IgD-negative memory B cell (primary cell): ENCODE measurements around the gene RPL15. TPM values are rescaled to one million over a fixed set of nuclear protein-coding genes. Genes with fewer than 3 reads are reported as not detected.

ENCODE experiments used
- H3K27ac Mint-ChIP-seq, 3 donors: one replicate each; pipeline ENCODE4 v1.8.0; 2020 to 2022; ENCODE audit warnings: mild to moderate bottlenecking in 3 of 3, mixed read lengths in 3 of 3, moderate library complexity in 1 of 3
- H3K27me3 Mint-ChIP-seq: one replicate; pipeline ENCODE4 v1.8.0; 2021; ENCODE audit warnings: mixed read lengths
- H3K36me3 Mint-ChIP-seq: one replicate; pipeline ENCODE4 v1.8.0; 2020; ENCODE audit warnings: mild to moderate bottlenecking, mixed read lengths
- H3K4me1 Mint-ChIP-seq, 3 donors: one replicate each; pipeline ENCODE4 v1.8.0; 2020 to 2022; ENCODE audit warnings: mixed read lengths in 3 of 3, mild to moderate bottlenecking in 1 of 3
- H3K4me3 Mint-ChIP-seq, 4 donors: one replicate each; pipeline ENCODE4 v1.8.0; 2020 to 2022; ENCODE audit warnings: mild to moderate bottlenecking in 4 of 4, mixed read lengths in 4 of 4, moderate library complexity in 3 of 4
- H3K9me3 Mint-ChIP-seq, 3 donors: one replicate each; pipeline ENCODE4 v1.8.0; 2020 to 2021; ENCODE audit warnings: mixed read lengths in 3 of 3, mild to moderate bottlenecking in 1 of 3
- polyA plus RNA-seq: library from polyadenylated mRNA; unstranded; fragments of 300-500 nt; fragmentation: Illumina TruSeq; gene quantifications from one replicate; pipeline ENCODE4 v1.2.3, GENCODE V29; 2021

The RPL15 gene
- polyA plus RNA-seq, 1 donor from 2014 or later, result 4,864 TPM

- Mint-ChIP-seq H3K36me3 (peaks cover 8% of the 10 kb centered on the region), H3K4me1 (peaks cover 46 to 60% (median 57%) of the 10 kb centered on the region in 3 donors), H3K9me3 (no peaks in the 10 kb centered on the region), H3K27ac (peak overlapping the region; percentile 73 to 80 (median 75)), H3K27me3 (no peaks in the 10 kb centered on the region), H3K4me3 (peak overlapping the region; percentile 16 to 89 (median 63))
Observed at GRCh38 chr3:23952646-23953045, 35.7 kb downstream of the RPL15 start.

GRCh38 chr3:23953523-23953922 lies 36.6 kb downstream of the RPL15 start:
- no peaks in the 10 kb centered on the region for H3K27me3 Mint-ChIP-seq
- peak overlapping the region in 1 of 3 donors; percentile 23 for H3K27ac Mint-ChIP-seq
- H3K36me3 Mint-ChIP-seq, result peaks cover 8% of the 10 kb centered on the region
- H3K9me3 Mint-ChIP-seq, result no peaks in the 10 kb centered on the region
- peak overlapping the region in 2 of 4 donors; percentile 14 to 15 for H3K4me3 Mint-ChIP-seq
- peaks cover 48 to 58% (median 55%) of the 10 kb centered on the region in 3 donors for H3K4me1 Mint-ChIP-seq

- Mint-ChIP-seq H3K4me3 (peak overlapping the region in 1 of 4 donors; percentile 48), H3K4me1 (peaks cover 48 to 55% (median 52%) of the 10 kb centered on the region in 3 donors), H3K9me3 (no peaks in the 10 kb centered on the region), H3K27ac (no peak overlapping the region), H3K36me3 (peaks cover 8% of the 10 kb centered on the region), H3K27me3 (no peaks in the 10 kb centered on the region)
Observed at GRCh38 chr3:23954144-23954543, 37.2 kb downstream of the RPL15 start.

- Mint-ChIP-seq H3K27ac (no peak overlapping the region), H3K4me1 (peaks cover 34 to 42% (median 35%) of the 10 kb centered on the region in 3 donors), H3K9me3 (no peaks in the 10 kb centered on the region), H3K4me3 (peak overlapping the region in 1 of 4 donors; percentile 18), H3K27me3 (no peaks in the 10 kb centered on the region), H3K36me3 (peaks cover 8% of the 10 kb centered on the region)
Observed at GRCh38 chr3:23956701-23957100, 39.8 kb downstream of the RPL15 start.

GRCh38 chr3:23959135-23959900 lies 42.4 kb downstream of the RPL15 start:
- Mint-ChIP-seq H3K36me3 (peaks cover 8% of the 10 kb centered on the region), H3K4me1 (peaks cover 18 to 33% (median 18%) of the 10 kb centered on the region in 3 donors), H3K27me3 (no peaks in the 10 kb centered on the region)

GRCh38 chr3:23960649-23961048 lies 43.7 kb downstream of the RPL15 start:
- Mint-ChIP-seq H3K4me3 (no peak overlapping the region), H3K9me3 (no peaks in the 10 kb centered on the region), H3K27me3 (no peaks in the 10 kb centered on the region), H3K27ac (peak overlapping the region in 1 of 3 donors; percentile 14), H3K36me3 (peaks cover 4% of the 10 kb centered on the region), H3K4me1 (peaks cover 14 to 30% (median 18%) of the 10 kb centered on the region in 3 donors)

More at GRCh38 chr3:23959135-23959900, 42.4 kb downstream of the RPL15 start:
- no peaks in the 10 kb centered on the region for H3K9me3 Mint-ChIP-seq
- no peak overlapping the region for H3K4me3 Mint-ChIP-seq
- H3K27ac Mint-ChIP-seq, result peak overlapping the region in 2 of 3 donors; percentile 6 to 19

GRCh38 chr3:23961066-23961465 lies 44.1 kb downstream of the RPL15 start:
- H3K9me3 Mint-ChIP-seq, result no peaks in the 10 kb centered on the region
- peaks cover 11 to 26% (median 18%) of the 10 kb centered on the region in 3 donors for H3K4me1 Mint-ChIP-seq
- H3K4me3 Mint-ChIP-seq, result no peak overlapping the region
- H3K27ac Mint-ChIP-seq, result peak overlapping the region in 1 of 3 donors; percentile 14
- H3K36me3 Mint-ChIP-seq, result peaks cover 5% of the 10 kb centered on the region
- H3K27me3 Mint-ChIP-seq, result no peaks in the 10 kb centered on the region

- H3K36me3 Mint-ChIP-seq, result peaks cover 8% of the 10 kb centered on the region
- H3K9me3 Mint-ChIP-seq, result no peaks in the 10 kb centered on the region
- H3K27ac Mint-ChIP-seq, result peak overlapping the region in 2 of 3 donors; percentile 40 to 67
- H3K4me1 Mint-ChIP-seq, result peaks cover 11 to 19% (median 16%) of the 10 kb centered on the region in 3 donors
- H3K27me3 Mint-ChIP-seq, result no peaks in the 10 kb centered on the region
- H3K4me3 Mint-ChIP-seq, result no peak overlapping the region
Observed at GRCh38 chr3:23961913-23962312, 45.0 kb downstream of the RPL15 start.

- H3K4me1 Mint-ChIP-seq, result peaks cover under 1 to 14% (median 9%) of the 10 kb centered on the region in 3 donors
- no peaks in the 10 kb centered on the region for H3K9me3 Mint-ChIP-seq
Observed at GRCh38 chr3:23964537-23965235, 47.8 kb downstream of the RPL15 start.

GRCh38 chr3:23966328-23966727 lies 49.4 kb downstream of the RPL15 start:
- Mint-ChIP-seq H3K27me3 (no peaks in the 10 kb centered on the region), H3K4me3 (no peak overlapping the region), H3K36me3 (peaks cover 13% of the 10 kb centered on the region), H3K9me3 (no peaks in the 10 kb centered on the region), H3K27ac (peak overlapping the region in 1 of 3 donors; percentile 53), H3K4me1 (peaks cover 0 to 13% (median 9%) of the 10 kb centered on the region in 3 donors)

More at GRCh38 chr3:23964537-23965235, 47.8 kb downstream of the RPL15 start:
- Mint-ChIP-seq H3K4me3 (no peak overlapping the region), H3K27ac (no peak overlapping the region), H3K27me3 (no peaks in the 10 kb centered on the region), H3K36me3 (peaks cover 13% of the 10 kb centered on the region)

GRCh38 chr3:23968463-23969184 lies 51.7 kb downstream of the RPL15 start:
- Mint-ChIP-seq H3K36me3 (peaks cover 13% of the 10 kb centered on the region), H3K27me3 (no peaks in the 10 kb centered on the region), H3K4me1 (peaks cover 0 to 11% (median 6%) of the 10 kb centered on the region in 3 donors), H3K4me3 (no peak overlapping the region), H3K9me3 (no peaks in the 10 kb centered on the region), H3K27ac (no peak overlapping the region)

- no peaks in the 10 kb centered on the region for H3K9me3 Mint-ChIP-seq
- no peak overlapping the region for H3K4me3 Mint-ChIP-seq
- H3K27ac Mint-ChIP-seq, result peak overlapping the region in 1 of 3 donors; percentile 13
- H3K4me1 Mint-ChIP-seq, result peaks cover 0 to 9% (median 6%) of the 10 kb centered on the region in 3 donors
- H3K27me3 Mint-ChIP-seq, result no peaks in the 10 kb centered on the region
- peaks cover 13% of the 10 kb centered on the region for H3K36me3 Mint-ChIP-seq
Observed at GRCh38 chr3:23969393-23969792, 52.5 kb downstream of the RPL15 start.
